Activated B cell treated with CpG ODN at 0.5 μM for 24 hours (primary cell): ENCODE measurements around the gene TAOK2. TPM values are rescaled to one million over a fixed set of nuclear protein-coding genes. Genes with fewer than 3 reads are reported as not detected.

ENCODE experiments used
- ATAC-seq: fragments of 200-7000 bp; cut with Tn5 transposase; one replicate; pipeline ENCODE4 v1.10.0; 2021; ENCODE audit warnings: low read depth, mild to moderate bottlenecking, moderate library complexity
- CTCF ChIA-PET: fragments of 350-600 bp; sonication (Branson Sonifier 250); formaldehyde crosslinking; loops from one replicate; lab custom pipeline; 2021; ENCODE audit warnings: antibody characterized with exemption; lab: Charles Lee
- POLR2A ChIA-PET: fragments of 350-600 bp; sonication (Branson Sonifier 250); formaldehyde crosslinking; loops from one replicate; lab custom pipeline; 2021; ENCODE audit warnings: antibody characterized with exemption; lab: Charles Lee
- DNase-seq: peaks from one replicate; pipeline ENCODE4 v3.0.0; 2022
- H3K27ac Mint-ChIP-seq: one replicate; pipeline ENCODE4 v1.8.0; 2020; ENCODE audit warnings: mixed read lengths
- H3K27me3 Mint-ChIP-seq: one replicate; pipeline ENCODE4 v1.8.0; 2021; ENCODE audit warnings: mixed read lengths
- H3K36me3 Mint-ChIP-seq: one replicate; pipeline ENCODE4 v1.8.0; 2021; ENCODE audit warnings: low read depth, mixed read lengths
- H3K4me1 Mint-ChIP-seq: one replicate; pipeline ENCODE4 v1.8.0; 2021; ENCODE audit warnings: mixed read lengths
- H3K4me3 Mint-ChIP-seq: one replicate; pipeline ENCODE4 v1.8.0; 2020; ENCODE audit warnings: mild to moderate bottlenecking, mixed read lengths
- H3K9me3 Mint-ChIP-seq: one replicate; pipeline ENCODE4 v1.8.0; 2020; ENCODE audit warnings: mixed read lengths
- CTCF ChIP-seq: fragments of 200-600 bp; IDR thresholded peaks from one replicate; pipeline ENCODE4 v1.8.0; 2022; ENCODE audit warnings: antibody characterized with exemption, mild to moderate bottlenecking
- intact Hi-C: fragments of 100-400 bp; cut with micrococcal nuclease; formaldehyde crosslinking; loops from one replicate; pipeline ENCODE4 v1.15.1; 2024
- total RNA-seq: library from RNA; stranded (reverse); gene quantifications from 2 replicates; pipeline ENCODE4 v1.2.3, GENCODE V29; 2022

Gene TAOK2
- total RNA-seq, result 30.5 and 36.1 TPM in 2 replicates

GRCh38 chr16:29973384-29974246 is at the start of gene TAOK2:
TAOK2 (plus strand) TSS chr16:29973868; CDS start chr16:29977773, 3,905 bp downstream.
- Mint-ChIP-seq H3K36me3 (peaks cover 22% of the 10 kb centered on the region), H3K4me1 (peaks cover 39% of the 10 kb centered on the region), H3K4me3 (peak within 1 kb of the TSS; percentile 96), H3K9me3 (no peaks in the 10 kb centered on the region), H3K27me3 (no peaks in the 10 kb centered on the region), H3K27ac (peak within 1 kb of the TSS; percentile 90)
- ATAC-seq (peak; percentile 99), DNase-seq (peak; percentile 95)
- intact Hi-C loops, result loop anchor here (1.0 kb wide), 5 partner anchors 11 to 153 kb away; partner anchors contain the start of genes CDIPT, HIRIP3, KCTD13 and MVP
- TF ChIP-seq CTCF, result no peak
- CTCF ChIA-PET, result interaction anchor here (0.9 to 1.9 kb wide), 7 partner anchors 12 to 1028 kb away, joined by 3 to 7 read pairs (median 4); partner anchors contain the start of genes KCTD13, TBX6 and TMEM219
- POLR2A ChIA-PET, result interaction anchor here (0.5 to 3.5 kb wide), 18 partner anchors 11 to 1229 kb away, joined by 3 to 67 read pairs (median 4); partner anchors contain the start of genes ALDOA, HIRIP3, KCTD13 and MVP

GRCh38 chr16:29925105-29925756 is 48.4 kb upstream of the TAOK2 start:
- no peak for ATAC-seq
- Mint-ChIP-seq H3K36me3 (peaks cover 35% of the 10 kb centered on the region), H3K27me3 (no peaks in the 10 kb centered on the region), H3K27ac (peak overlapping the region; percentile 81), H3K4me3 (peak overlapping the region; percentile 94), H3K9me3 (no peaks in the 10 kb centered on the region), H3K4me1 (peaks cover 31% of the 10 kb centered on the region)
- intact Hi-C loops, result no loop called here
- DNase-seq, result no peak
- TF ChIP-seq CTCF, result no peak
- ChIA-PET POLR2A (interaction anchor here (0.6 to 3.5 kb wide), 16 partner anchors 9 to 1149 kb away, joined by 3 to 30 read pairs (median 6); partner anchors contain the start of genes ALDOA, CDIPT, HIRIP3 and INO80E), CTCF (interaction anchor here (1.1 to 1.2 kb wide), 3 partner anchors 37 to 81 kb away, joined by 3 to 4 read pairs (median 3); partner anchors contain the start of genes TAOK2 and TMEM219)

DNA sequence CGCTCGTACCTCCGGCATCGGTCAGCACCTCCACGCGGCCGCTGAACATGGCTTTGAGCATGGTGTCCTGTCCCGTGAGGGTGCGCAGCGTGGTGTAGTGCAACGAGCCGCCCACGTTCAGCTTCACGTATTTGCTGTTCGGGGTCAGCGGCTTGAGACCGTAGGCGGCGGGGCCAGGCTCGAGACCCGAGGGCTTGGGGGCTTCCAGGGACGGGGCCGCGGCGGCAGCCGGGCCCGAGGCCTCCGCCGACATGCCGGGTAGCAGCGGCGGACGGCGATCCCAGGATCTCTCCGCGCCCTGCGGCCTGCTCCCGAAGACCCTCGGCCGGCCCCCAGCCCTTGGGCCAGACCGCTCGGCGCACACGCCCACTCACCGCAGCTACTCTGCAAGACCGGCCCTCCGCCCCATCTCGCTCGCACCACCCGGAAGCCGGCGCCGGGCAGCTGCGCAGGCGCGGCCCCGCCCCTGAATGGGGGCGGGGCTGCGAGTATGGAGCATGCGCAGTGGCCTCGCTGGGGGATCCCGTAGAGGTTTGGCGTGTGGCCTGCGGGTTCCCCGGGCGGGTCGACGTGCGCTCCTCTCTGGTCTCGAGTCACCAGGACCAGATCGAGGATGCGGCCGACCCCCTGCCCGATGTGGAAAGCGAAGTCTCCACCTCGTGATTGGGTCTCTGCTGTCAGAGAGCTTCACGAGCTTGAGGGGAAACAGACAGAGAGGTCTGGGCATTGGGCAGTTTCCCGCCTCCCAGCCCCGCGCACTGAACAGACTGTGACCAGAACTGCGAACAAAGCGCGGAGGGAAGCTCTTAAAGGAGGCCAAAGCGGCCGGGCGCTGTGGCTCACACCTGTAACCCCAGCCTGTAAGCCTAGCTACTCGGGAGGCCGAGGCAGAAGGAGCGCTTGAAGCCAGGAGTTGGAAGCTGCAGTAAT is 47.6 kb upstream of the TAOK2 start, which contains the start of gene KCTD13:
Gene KCTD13 (minus strand): TSS at position 446 of the 930 bp plus-strand sequence. CDS start 193 bp downstream, at position 253.
- TF ChIP-seq CTCF, result no peak
- peak; percentile 100 for DNase-seq
- Mint-ChIP-seq H3K27ac (peak within 1 kb of the TSS; percentile 94), H3K4me1 (peaks cover 28% of the 10 kb centered on the region), H3K36me3 (peaks cover 27% of the 10 kb centered on the region), H3K4me3 (peak within 1 kb of the TSS; percentile 94), H3K9me3 (no peaks in the 10 kb centered on the region), H3K27me3 (no peaks in the 10 kb centered on the region)
- intact Hi-C loops, result loop anchor here (1.0 kb wide), 5 partner anchors 26 to 70 kb away; partner anchors contain the start of genes ASPHD1, CDIPT, INO80E and TAOK2
- ChIA-PET POLR2A (interaction anchor here (0.6 to 3.5 kb wide), 29 partner anchors 9 to 1148 kb away, joined by 3 to 30 read pairs (median 5); partner anchors contain the start of genes ALDOA, ASPHD1, CD19 and CDIPT), CTCF (interaction anchor here (1.1 to 1.2 kb wide), 3 partner anchors 36 to 80 kb away, joined by 3 to 4 read pairs (median 3); partner anchors contain the start of genes TAOK2 and TMEM219)
- ATAC-seq, result peak; percentile 90

GRCh38 chr16:29926711-29927052 is 47.0 kb upstream of the TAOK2 start:
- DNase-seq, result no peak
- no peak for ATAC-seq
- Mint-ChIP-seq H3K4me3 (peak overlapping the region; percentile 94), H3K27me3 (no peaks in the 10 kb centered on the region), H3K4me1 (peaks cover 28% of the 10 kb centered on the region), H3K9me3 (no peaks in the 10 kb centered on the region), H3K27ac (peak overlapping the region; percentile 94), H3K36me3 (peaks cover 21% of the 10 kb centered on the region)
- TF ChIP-seq CTCF, result no peak
- CTCF ChIA-PET, result interaction anchor here (1.2 kb wide), 2 partner anchors 47 to 79 kb away, joined by 3 to 4 read pairs; partner anchors contain the start of gene TAOK2
- POLR2A ChIA-PET, result interaction anchor here (0.7 to 3.5 kb wide), 23 partner anchors 10 to 1147 kb away, joined by 3 to 30 read pairs (median 5); partner anchors contain the start of genes ALDOA, ASPHD1, CD19 and CDIPT
- intact Hi-C loops, result loop anchor here (1.0 kb wide), 5 partner anchors 26 to 70 kb away; partner anchors contain the start of genes ASPHD1, CDIPT, INO80E and TAOK2
